ENCODE measurements around the gene C20orf144. TPM values are rescaled to one million over a fixed set of nuclear protein-coding genes. Genes with fewer than 3 reads are reported as not detected.

The C20orf144 gene
- total RNA-seq, 1 donor from 2014 or later, result 0.23 TPM

GRCh38 chr20:33651562-33652048 is 10.5 kb upstream of the C20orf144 start:
- DNase-seq, result no peak
- no peaks in the 10 kb centered on the region for H3K36me3 ChIP-seq
- no peak for TF ChIP-seq CTCF (IDR thresholded peaks at IDR 0.05)
- H3K27ac ChIP-seq, result no peak overlapping the region
- H3K4me3 ChIP-seq, result no peak overlapping the region
- intact Hi-C loops (cut with DNase I), result loop anchor here (10.0 kb wide), 1 partner anchor 197 kb away; no protein-coding TSS in a partner anchor
- no peak for ATAC-seq
- H3K9me3 ChIP-seq, result no peaks in the 10 kb centered on the region
- peaks cover 10% of the 10 kb centered on the region for H3K4me1 ChIP-seq
- H3K27me3 ChIP-seq, result no peaks in the 10 kb centered on the region

- ATAC-seq, result peak; percentile 61
- Histone ChIP-seq H3K4me3 (no peak overlapping the region), H3K27ac (no peak overlapping the region), H3K36me3 (peaks cover 7% of the 10 kb centered on the region), H3K27me3 (no peaks in the 10 kb centered on the region), H3K9me3 (no peaks in the 10 kb centered on the region), H3K4me1 (no peaks in the 10 kb centered on the region)
- peak; percentile 67 for DNase-seq
- TF ChIP-seq CTCF (IDR thresholded peaks at IDR 0.05), result peak; percentile 68
- intact Hi-C loops (cut with DNase I), result loop anchor here (10.0 kb wide), 1 partner anchor 199 kb away; no protein-coding TSS in a partner anchor
These were observed 8.8 kb upstream of the C20orf144 start for GRCh38 chr20:33653218-33653899.

GRCh38 chr20:33653900-33654596 is 8.1 kb upstream of the C20orf144 start:
- Histone ChIP-seq H3K4me1 (no peaks in the 10 kb centered on the region), H3K36me3 (peaks cover 12% of the 10 kb centered on the region), H3K9me3 (no peaks in the 10 kb centered on the region), H3K27ac (no peak overlapping the region), H3K4me3 (no peak overlapping the region), H3K27me3 (no peaks in the 10 kb centered on the region)
- intact Hi-C loops (cut with DNase I), result loop anchor here (10.0 kb wide), 1 partner anchor 199 kb away; no protein-coding TSS in a partner anchor
- DNase-seq (peak; percentile 88), ATAC-seq (peak; percentile 76)
- no peak for TF ChIP-seq CTCF (IDR thresholded peaks at IDR 0.05)

DNA sequence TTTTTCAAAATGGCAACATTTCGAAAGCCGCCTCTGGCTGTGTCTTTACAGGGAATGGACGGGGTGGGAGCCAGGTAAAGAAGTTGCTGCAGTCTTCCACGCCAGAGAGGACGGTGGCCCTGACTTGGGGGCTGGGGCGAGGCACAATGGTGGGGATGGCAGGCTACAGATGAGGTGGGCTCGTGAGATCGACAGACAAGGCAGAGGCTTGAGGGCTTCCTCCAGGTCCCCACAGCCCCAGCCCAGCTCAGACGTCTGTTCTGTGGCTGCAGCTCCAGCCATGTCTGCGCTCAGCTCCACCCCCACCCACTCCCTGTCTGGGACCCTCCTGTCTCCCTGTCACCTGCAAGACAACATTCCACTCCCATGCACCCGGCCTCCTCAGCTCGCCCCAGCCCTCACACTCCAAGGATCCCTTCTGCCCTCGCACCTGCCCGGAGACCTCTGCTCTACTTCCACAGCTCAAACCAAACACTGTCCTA is 7.4 kb upstream of the C20orf144 start:
- Histone ChIP-seq H3K4me1 (no peaks in the 10 kb centered on the region), H3K9me3 (no peaks in the 10 kb centered on the region), H3K36me3 (peaks cover 17% of the 10 kb centered on the region), H3K4me3 (no peak overlapping the region), H3K27me3 (no peaks in the 10 kb centered on the region), H3K27ac (no peak overlapping the region)
- ATAC-seq (no peak), DNase-seq (no peak)
- TF ChIP-seq CTCF (IDR thresholded peaks at IDR 0.05), result no peak
- intact Hi-C loops (cut with DNase I), result loop anchor here (10.0 kb wide), 1 partner anchor 200 kb away; no protein-coding TSS in a partner anchor

DNA sequence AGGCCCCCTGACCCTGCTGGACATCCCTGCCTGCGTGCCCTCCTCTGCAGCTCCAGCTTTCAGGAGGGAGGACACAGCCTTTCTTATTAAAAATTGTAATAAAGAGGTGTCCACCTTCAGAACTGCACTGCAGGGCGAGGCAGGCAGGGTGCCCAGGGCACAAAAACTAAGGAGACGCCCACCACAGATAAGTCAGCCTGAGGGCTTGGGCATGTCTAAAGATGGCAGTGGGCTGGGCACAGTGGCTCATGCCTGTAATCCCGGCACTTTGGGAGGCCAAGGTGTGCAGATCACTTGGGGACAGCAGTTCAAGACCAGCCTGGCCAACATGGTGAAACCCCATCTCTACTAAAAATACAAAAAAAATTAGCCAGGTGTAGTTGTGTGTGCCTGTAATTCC is 7.0 kb upstream of the C20orf144 start:
- no peak for TF ChIP-seq CTCF (IDR thresholded peaks at IDR 0.05)
- no peaks in the 10 kb centered on the region for H3K4me1 ChIP-seq
- H3K36me3 ChIP-seq, result peaks cover 21% of the 10 kb centered on the region
- H3K9me3 ChIP-seq, result no peaks in the 10 kb centered on the region
- intact Hi-C loops (cut with DNase I), result loop anchor here (10.0 kb wide), 1 partner anchor 200 kb away; no protein-coding TSS in a partner anchor
- DNase-seq (no peak), ATAC-seq (no peak)
- H3K27me3 ChIP-seq, result no peaks in the 10 kb centered on the region
- H3K27ac ChIP-seq, result no peak overlapping the region
- H3K4me3 ChIP-seq, result no peak overlapping the region
